Gastrocnemius medialis (tissue), 4 donors: ENCODE results near the gene DDX54. TPM values are rescaled to one million over a fixed set of nuclear protein-coding genes. Genes with fewer than 3 reads are reported as not detected.

Source experiments
- ATAC-seq, 2 donors: fragments of 150-250 bp; one replicate each; pipeline ENCODE4 v1.9.1; 2016
- DNase-seq, 2 donors: peaks; one replicate each; pipeline ENCODE4 v3.0.0-alpha.2; 2019
- H3K27ac ChIP-seq, 4 donors: fragments of 200-600 bp; sonication (generic); 1 replicate in 1 of 4; 2 replicates in 3 of 4; pipeline ENCODE4 v1.5.1; 2016 to 2018; ENCODE audit warnings: mild to moderate bottlenecking in 2 of 4, moderate library complexity in 1 of 4
- H3K27me3 ChIP-seq, 3 donors: fragments of 200-600 bp; sonication (generic) in 2 of 3; 1 replicate in 1 of 3; 2 replicates in 2 of 3; pipeline versions ENCODE4 v1.5.1 to v1.6.0; 2016 to 2019; ENCODE audit warnings: mild to moderate bottlenecking in 1 of 3, moderate library complexity in 1 of 3
- H3K36me3 ChIP-seq, 2 donors: fragments of 200-600 bp; sonication (generic) in 1 of 2; one replicate each; pipeline ENCODE4 v1.5.1; 2017 to 2018
- H3K4me1 ChIP-seq, 2 donors: fragments of 200-600 bp; sonication (generic) in 1 of 2; one replicate each; pipeline ENCODE4 v1.5.1; 2016 to 2017; ENCODE audit warnings: mild to moderate bottlenecking in 2 of 2
- H3K4me3 ChIP-seq, 4 donors: fragments of 200-600 bp; sonication (generic) in 3 of 4; 1 replicate in 1 of 4; 2 replicates in 3 of 4; pipeline ENCODE4 v1.5.1; 2016 to 2019; ENCODE audit warnings: mild to moderate bottlenecking in 2 of 4
- H3K9me3 ChIP-seq, 3 donors: fragments of 200-600 bp; sonication (generic) in 2 of 3; 1 replicate in 1 of 3; 2 replicates in 2 of 3; pipeline ENCODE4 v1.5.1; 2016 to 2019
- CTCF ChIP-seq, 5 experiments: fragments of 450-650 bp in 3 of 5; fragments of 200-600 bp in 2 of 5; sonication (generic) in 2 of 5; IDR thresholded peaks in 4 of 5; conservative IDR thresholded peaks in 1 of 5; 1 replicate in 4 of 5; 2 replicates in 1 of 5; pipeline ENCODE4 v1.5.1; 2016 to 2019; ENCODE audit warnings: antibody characterized with exemption in 5 of 5, mild to moderate bottlenecking in 3 of 5, moderate library complexity in 3 of 5
- POLR2A ChIP-seq, 2 donors: fragments of 450-650 bp; IDR thresholded peaks; one replicate each; pipeline ENCODE4 v1.6.1; 2017; ENCODE audit warnings: antibody characterized with exemption in 2 of 2, mild to moderate bottlenecking in 2 of 2, moderate library complexity in 2 of 2
- in situ Hi-C, 4 donors: fragments of 200-750 bp; cut with MboI; loops; one replicate each; pipeline versions ENCODE4 v1.15.0 to v1.8.0; 2017; ENCODE audit warnings: low sequenced_read_pairs in 4 of 4
- intact Hi-C: fragments of 100-400 bp; cut with DNase I; formaldehyde crosslinking; loops from one replicate; pipeline ENCODE4 v1.15.1; 2023; ENCODE audit warnings: low total_unique reads
- total RNA-seq, 4 donors: library from RNA; depleted of rRNA; stranded (reverse); fragments of >200 nt; gene quantifications; one replicate each; pipeline versions ENCODE4 v1.1.0 to v1.2.3, GENCODE V29; 2016

The DDX54 gene
- total RNA-seq, 4 donors from 2014 or later: 90.0 to 144 (median 108) TPM

- ATAC-seq (peak; percentile 43 to 55), DNase-seq (peak; percentile 88 to 89)
- Histone ChIP-seq H3K4me1 (peaks cover 52 to 56% of the 10 kb centered on the region in 2 donors), H3K27me3 (no peaks in the 10 kb centered on the region), H3K4me3 (peak overlapping the region; percentile 72 to 89 (median 80)), H3K36me3 (peaks cover 0 to 1% of the 10 kb centered on the region in 2 donors), H3K9me3 (no peaks in the 10 kb centered on the region), H3K27ac (peak overlapping the region; percentile 92 to 99 (median 96))
- TF ChIP-seq POLR2A (IDR thresholded peaks at IDR 0.05) (peak; percentile 60 to 80), CTCF (IDR thresholded peaks at IDR 0.05 in 4 of 5, conservative IDR thresholded peaks at IDR 0.05 in 1 of 5) (no peak)
- in situ Hi-C loops: no loop called here
- intact Hi-C loops: loop anchor here (2.0 to 5.0 kb wide), 2 partner anchors 36 to 801 kb away; no protein-coding TSS in a partner anchor
These were observed 37.7 kb upstream of the DDX54 start for GRCh38 chr12:113222730-113223531.

GRCh38 chr12:113221997-113222729 is 36.9 kb upstream of the DDX54 start:
- in situ Hi-C loops: no loop called here
- no peaks in the 10 kb centered on the region for H3K36me3 ChIP-seq
- DNase-seq (no peak), ATAC-seq (no peak)
- H3K4me1 ChIP-seq: peaks cover 45 to 49% of the 10 kb centered on the region in 2 donors
- no peaks in the 10 kb centered on the region for H3K9me3 ChIP-seq
- TF ChIP-seq POLR2A (IDR thresholded peaks at IDR 0.05): no peak
- TF ChIP-seq CTCF (IDR thresholded peaks at IDR 0.05 in 4 of 5, conservative IDR thresholded peaks at IDR 0.05 in 1 of 5): no peak
- H3K4me3 ChIP-seq: peak overlapping the region; percentile 72 to 89 (median 80)
- H3K27me3 ChIP-seq: no peaks in the 10 kb centered on the region
- intact Hi-C loops: loop anchor here (2.0 to 5.0 kb wide), 3 partner anchors 25 to 800 kb away; no protein-coding TSS in a partner anchor
- H3K27ac ChIP-seq: peak overlapping the region; percentile 92 to 99 (median 96)

GRCh38 chr12:113221181-113221996 is 36.1 kb upstream of the DDX54 start, which contains the start of gene TPCN1:
TPCN1 (plus strand) TSS chr12:113221464; CDS start chr12:113226853, 5,389 bp downstream.
- H3K27ac ChIP-seq: peak within 1 kb of the TSS; percentile 92 to 99 (median 96)
- peaks cover 37 to 41% of the 10 kb centered on the region in 2 donors for H3K4me1 ChIP-seq
- in situ Hi-C loops: no loop called here
- ATAC-seq: peak; percentile 86 to 93
- no peaks in the 10 kb centered on the region for H3K27me3 ChIP-seq
- peak; percentile 99 to 100 for TF ChIP-seq POLR2A (IDR thresholded peaks at IDR 0.05)
- peak in 4 of 5 experiments; percentile 7 to 13 (median 12) for TF ChIP-seq CTCF (IDR thresholded peaks at IDR 0.05 in 4 of 5, conservative IDR thresholded peaks at IDR 0.05 in 1 of 5)
- peak; percentile 100 for DNase-seq
- intact Hi-C loops: loop anchor here (2.0 to 5.0 kb wide), 2 partner anchors 25 to 799 kb away; no protein-coding TSS in a partner anchor
- H3K9me3 ChIP-seq: no peaks in the 10 kb centered on the region
- H3K36me3 ChIP-seq: no peaks in the 10 kb centered on the region
- H3K4me3 ChIP-seq: peak within 1 kb of the TSS; percentile 72 to 89 (median 80)

GRCh38 chr12:113220593-113221180 is 35.4 kb upstream of the DDX54 start:
- H3K27ac ChIP-seq: peak overlapping the region; percentile 53 to 80 (median 68)
- no peaks in the 10 kb centered on the region for H3K27me3 ChIP-seq
- no peak for TF ChIP-seq POLR2A (IDR thresholded peaks at IDR 0.05)
- peaks cover 34% of the 10 kb centered on the region in 2 donors for H3K4me1 ChIP-seq
- ATAC-seq (no peak), DNase-seq (no peak)
- intact Hi-C loops: loop anchor here (2.0 to 5.0 kb wide), 2 partner anchors 24 to 798 kb away; no protein-coding TSS in a partner anchor
- peak overlapping the region; percentile 45 to 69 (median 52) for H3K4me3 ChIP-seq
- in situ Hi-C loops: no loop called here
- H3K36me3 ChIP-seq: no peaks in the 10 kb centered on the region
- H3K9me3 ChIP-seq: no peaks in the 10 kb centered on the region
